Effector memory CD4-positive, alpha-beta T cell (primary cell): ENCODE measurements around the gene RAX.
"Not testable (repeated sequence)": the region's sequence is repeated elsewhere in the genome, so short reads cannot be mapped to it uniquely, and the experiment has no call there.

ENCODE experiments used
- DNase-seq, 3 donors: peaks; one replicate each; pipeline ENCODE4 v3.0.0-alpha.2; 2020
- H3K27ac ChIP-seq: 2 replicates; pipeline ENCODE4 v1.7.0; 2013; ENCODE audit warnings: mild to moderate bottlenecking, low read length, moderate library complexity; ENCODE audit not compliant: insufficient read depth, poor library complexity, severe bottlenecking
- H3K27me3 ChIP-seq: replicated peaks from 2 replicates; pipeline ENCODE4 v1.7.0; 2013; ENCODE audit warnings: mild to moderate bottlenecking, low read length; ENCODE audit not compliant: insufficient read depth, control insufficient read depth, poor library complexity, severe bottlenecking
- H3K36me3 ChIP-seq: 2 replicates; pipeline ENCODE4 v1.7.0; 2013; ENCODE audit warnings: mild to moderate bottlenecking, low read length, moderate library complexity; ENCODE audit not compliant: control insufficient read depth, insufficient read depth
- H3K4me1 ChIP-seq: 2 replicates; pipeline ENCODE4 v1.7.0; 2013; ENCODE audit warnings: low read length, mild to moderate bottlenecking; ENCODE audit not compliant: control insufficient read depth, insufficient read depth, poor library complexity, severe bottlenecking
- H3K4me3 ChIP-seq: 2 replicates; pipeline ENCODE4 v1.7.0; 2013; ENCODE audit warnings: low read length, low read depth, mild to moderate bottlenecking; ENCODE audit not compliant: insufficient read depth, poor library complexity, severe bottlenecking
- H3K9me3 ChIP-seq: 2 replicates; pipeline ENCODE4 v1.7.0; 2013; ENCODE audit warnings: mild to moderate bottlenecking, low read length, moderate library complexity; ENCODE audit not compliant: control insufficient read depth

Gene RAX

GRCh38 chr18:59255491-59255890 lies 17.8 kb downstream of the RAX start:
- H3K4me1 ChIP-seq, H3K27me3 ChIP-seq, H3K36me3 ChIP-seq, H3K4me3 ChIP-seq, H3K27ac ChIP-seq, DNase-seq, H3K9me3 ChIP-seq: not testable (repeated sequence)

DNA sequence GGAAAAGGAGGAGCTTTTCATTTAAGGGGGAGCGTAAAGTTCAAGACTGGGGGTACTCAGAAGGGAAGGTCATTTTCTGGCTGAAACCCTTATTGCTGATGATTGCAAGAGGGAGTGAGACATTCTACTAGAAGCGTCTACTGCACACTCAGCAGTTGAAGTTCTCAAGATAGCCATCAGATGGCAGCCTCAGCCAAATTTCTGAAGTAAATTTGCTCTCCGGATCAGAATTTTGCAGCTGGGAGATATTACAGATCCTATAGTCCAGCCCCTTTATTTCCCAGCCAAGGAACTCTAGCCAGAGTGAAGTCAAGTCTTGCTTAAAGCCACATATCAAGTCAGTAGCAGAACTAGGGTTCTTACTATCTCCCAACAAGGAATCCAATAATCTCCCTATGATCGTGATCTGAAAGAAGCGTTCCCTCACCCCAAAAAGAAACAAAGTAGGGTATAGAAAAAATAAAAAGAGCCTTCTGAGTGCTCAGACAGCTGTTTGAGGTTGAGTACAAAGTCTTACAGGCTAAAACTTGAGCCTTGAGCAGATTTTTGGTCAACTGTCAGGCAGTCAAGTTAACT lies 24.0 kb downstream of the RAX start:
- no peak overlapping the region for H3K27ac ChIP-seq
- no peak for DNase-seq
- H3K4me1 ChIP-seq = no peaks in the 10 kb centered on the region
- H3K9me3 ChIP-seq = no peaks in the 10 kb centered on the region
- no peak overlapping the region for H3K4me3 ChIP-seq
- H3K27me3 ChIP-seq = peaks cover 3% of the 10 kb centered on the region
- H3K36me3 ChIP-seq = no peaks in the 10 kb centered on the region

DNA sequence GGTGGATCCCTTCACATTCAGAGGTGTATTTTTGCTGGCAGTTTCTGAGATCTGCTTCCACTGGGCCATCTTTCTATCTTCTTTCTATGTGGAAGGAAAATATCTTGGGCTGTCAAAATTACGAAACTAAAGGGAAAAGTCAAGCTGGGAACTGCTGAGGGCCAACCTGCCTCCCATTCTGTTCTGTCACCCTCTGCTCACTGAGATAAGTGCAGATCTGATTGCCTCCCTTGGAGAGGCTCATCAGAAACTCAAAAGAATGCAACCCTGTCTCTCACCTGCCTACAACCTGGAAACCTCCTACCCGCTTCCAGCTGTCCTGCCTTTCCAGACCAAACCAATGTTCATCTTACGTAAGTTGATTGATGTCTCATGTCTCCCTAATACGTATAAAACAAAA lies 26.5 kb downstream of the RAX start:
- Histone ChIP-seq H3K27me3 (peaks cover 3% of the 10 kb centered on the region), H3K4me1 (no peaks in the 10 kb centered on the region)
- DNase-seq = no peak

DNA sequence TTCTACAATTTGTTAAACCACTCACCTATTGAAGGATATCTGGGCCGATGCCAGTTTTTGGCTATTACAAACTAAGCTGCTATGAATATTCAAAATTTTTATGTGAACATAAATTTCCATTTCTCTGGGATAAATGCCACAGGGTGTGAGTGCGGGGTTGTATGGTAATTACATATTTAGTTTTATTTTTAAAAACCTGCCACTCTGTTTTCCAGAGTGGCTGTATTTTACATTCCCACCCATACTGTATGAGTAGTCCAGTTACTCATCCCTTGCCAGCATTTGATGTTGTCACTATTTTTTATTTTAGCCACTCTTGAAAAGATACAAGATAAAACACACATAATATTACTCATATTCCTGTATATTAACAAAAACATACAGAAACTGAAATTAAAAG lies 30.3 kb downstream of the RAX start:
- no peak for DNase-seq
- no peaks in the 10 kb centered on the region for H3K36me3 ChIP-seq
- H3K27me3 ChIP-seq = no peaks in the 10 kb centered on the region
- no peak overlapping the region for H3K4me3 ChIP-seq
- H3K9me3 ChIP-seq = no peaks in the 10 kb centered on the region
- H3K27ac ChIP-seq = no peak overlapping the region
- no peaks in the 10 kb centered on the region for H3K4me1 ChIP-seq

More for the DNA sequence above, 26.5 kb downstream of the RAX start:
- Histone ChIP-seq H3K27ac (no peak overlapping the region), H3K36me3 (no peaks in the 10 kb centered on the region), H3K9me3 (no peaks in the 10 kb centered on the region), H3K4me3 (no peak overlapping the region)

DNA sequence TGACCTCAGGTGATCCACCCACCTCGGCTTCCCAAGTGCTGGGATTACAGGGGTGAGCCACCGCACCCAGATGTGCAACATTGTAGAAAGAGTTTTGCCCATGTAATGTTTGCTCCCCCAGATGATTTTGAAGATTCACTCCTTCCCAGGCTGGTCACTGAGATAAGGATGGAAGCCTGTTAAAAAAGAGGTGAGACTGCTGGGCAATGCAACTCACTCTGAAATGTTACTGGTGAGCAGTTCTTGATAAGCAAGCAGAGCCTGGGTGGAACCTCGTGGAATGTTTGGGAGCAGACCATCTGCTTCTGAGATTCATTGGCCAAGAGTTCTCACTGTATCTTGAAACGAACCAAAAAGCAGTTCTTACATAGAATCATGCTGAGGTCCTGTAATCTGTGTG lies 33.6 kb downstream of the RAX start:
- DNase-seq = no peak
- H3K4me3 ChIP-seq = no peak overlapping the region
- H3K27me3 ChIP-seq = no peaks in the 10 kb centered on the region
- H3K9me3 ChIP-seq = no peaks in the 10 kb centered on the region
- no peaks in the 10 kb centered on the region for H3K4me1 ChIP-seq
- H3K36me3 ChIP-seq = no peaks in the 10 kb centered on the region
- H3K27ac ChIP-seq = no peak overlapping the region

GRCh38 chr18:59238385-59238784 lies 34.9 kb downstream of the RAX start:
- Histone ChIP-seq H3K27ac (no peak overlapping the region), H3K36me3 (no peaks in the 10 kb centered on the region)
- DNase-seq = no peak

DNA sequence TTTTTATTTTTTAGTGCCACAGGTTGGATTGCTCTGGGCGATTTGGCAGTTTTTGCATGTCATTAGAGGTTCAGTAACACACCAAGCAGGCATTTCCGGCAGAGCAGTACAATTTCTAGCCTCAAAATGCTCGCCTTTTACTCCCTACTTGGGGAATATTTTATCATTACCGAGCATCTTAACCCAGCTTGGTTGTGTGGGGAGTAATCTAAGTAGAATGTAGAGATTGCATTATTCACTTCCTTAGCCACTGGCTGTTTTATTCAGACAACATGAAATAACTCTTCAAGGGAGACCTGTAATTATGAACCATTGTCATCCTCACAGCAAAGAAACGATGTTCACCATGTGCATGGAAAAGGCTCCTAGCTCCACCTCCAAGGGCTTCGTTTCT lies 40.2 kb downstream of the RAX start:
- no peak overlapping the region for H3K4me3 ChIP-seq

More at GRCh38 chr18:59238385-59238784, 34.9 kb downstream of the RAX start:
- no peak overlapping the region for H3K4me3 ChIP-seq
- no peaks in the 10 kb centered on the region for H3K4me1 ChIP-seq
- H3K27me3 ChIP-seq = no peaks in the 10 kb centered on the region
- H3K9me3 ChIP-seq = no peaks in the 10 kb centered on the region

DNA sequence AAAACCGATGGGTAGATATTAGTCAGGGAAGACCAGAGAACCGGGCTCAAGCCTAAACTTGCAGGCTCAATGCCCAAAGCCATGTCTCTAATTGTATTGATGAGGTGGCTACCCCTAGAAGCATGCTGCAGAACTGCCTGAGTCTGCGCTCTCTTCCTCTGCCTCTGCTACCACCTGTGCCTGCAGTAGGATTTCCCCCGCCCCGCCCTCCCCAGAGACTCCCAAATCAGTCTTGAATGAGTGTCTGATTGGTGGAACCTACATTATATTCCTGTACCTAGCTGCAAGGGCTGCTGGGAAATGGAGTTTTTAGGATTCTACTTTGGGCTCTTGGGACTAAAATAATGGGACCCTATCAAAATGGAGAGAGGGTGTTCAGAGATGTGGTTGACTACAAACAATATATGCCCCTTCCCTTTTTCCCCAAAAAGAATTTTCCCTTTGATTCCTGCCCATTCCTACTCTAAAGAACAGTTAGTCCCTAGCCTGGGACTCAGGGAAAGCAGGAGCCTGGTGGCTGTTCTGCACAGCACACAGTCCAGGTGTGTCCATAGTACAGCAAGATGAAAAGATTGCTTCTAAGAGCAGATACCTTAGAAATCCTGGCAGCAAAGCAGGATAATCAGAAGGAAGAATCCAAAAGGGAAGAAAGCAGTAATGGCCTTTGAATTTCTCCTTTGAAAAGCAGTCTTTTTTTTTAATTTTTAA lies 40.8 kb downstream of the RAX start:
- DNase-seq = no peak
- Histone ChIP-seq H3K4me1 (no peaks in the 10 kb centered on the region), H3K9me3 (no peaks in the 10 kb centered on the region), H3K27ac (no peak overlapping the region), H3K27me3 (peaks cover 5% of the 10 kb centered on the region), H3K4me3 (no peak overlapping the region), H3K36me3 (no peaks in the 10 kb centered on the region)

More for the DNA sequence above, 40.2 kb downstream of the RAX start:
- H3K36me3 ChIP-seq = no peaks in the 10 kb centered on the region
- H3K9me3 ChIP-seq = no peaks in the 10 kb centered on the region
- DNase-seq = no peak
- peaks cover 5% of the 10 kb centered on the region for H3K27me3 ChIP-seq
- H3K27ac ChIP-seq = no peak overlapping the region
- H3K4me1 ChIP-seq = no peaks in the 10 kb centered on the region

DNA sequence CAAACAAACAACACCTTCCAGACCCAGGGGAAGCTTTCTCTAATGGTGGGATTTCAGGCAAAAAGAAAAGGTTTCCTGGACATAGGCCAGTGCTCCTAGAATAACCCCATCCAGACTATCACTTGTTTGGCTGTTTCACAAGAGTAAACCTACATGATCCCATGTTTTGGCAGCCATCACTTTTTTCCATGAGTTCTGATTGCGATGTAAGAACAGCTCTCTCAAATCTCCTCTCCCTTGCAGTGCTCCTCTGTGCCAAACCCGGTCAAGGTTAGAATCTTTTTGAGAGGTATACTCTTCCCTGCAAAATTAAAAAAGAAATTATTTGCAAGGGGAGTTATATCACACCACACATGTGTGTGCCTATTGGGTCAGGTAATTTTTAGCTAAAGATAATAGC lies 41.4 kb downstream of the RAX start:
- Histone ChIP-seq H3K4me1 (no peaks in the 10 kb centered on the region), H3K36me3 (no peaks in the 10 kb centered on the region), H3K27me3 (peaks cover 5% of the 10 kb centered on the region), H3K27ac (no peak overlapping the region), H3K9me3 (no peaks in the 10 kb centered on the region), H3K4me3 (no peak overlapping the region)
- DNase-seq = no peak

DNA sequence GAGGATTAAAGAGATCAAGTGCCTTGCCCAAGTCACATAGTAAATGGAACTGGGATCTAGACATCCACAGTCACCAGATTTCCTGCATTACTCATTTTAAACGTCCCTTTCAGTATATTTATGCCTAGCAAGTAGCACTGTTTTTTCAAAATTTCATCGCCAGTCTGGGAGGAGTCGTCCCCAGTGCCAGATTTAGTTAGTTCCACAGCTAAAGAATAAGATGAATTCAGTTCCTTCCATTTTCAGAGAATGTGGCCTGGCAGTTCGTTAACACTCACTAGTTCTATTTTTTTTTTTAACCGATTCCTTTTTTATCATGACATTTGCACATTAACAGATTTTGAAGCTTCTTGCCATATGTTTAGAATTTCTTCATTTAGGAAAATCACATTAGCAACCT lies 42.1 kb downstream of the RAX start:
- no peaks in the 10 kb centered on the region for H3K4me1 ChIP-seq
- DNase-seq = no peak
- H3K4me3 ChIP-seq = no peak overlapping the region
- H3K9me3 ChIP-seq = no peaks in the 10 kb centered on the region
- H3K27ac ChIP-seq = no peak overlapping the region
- no peaks in the 10 kb centered on the region for H3K36me3 ChIP-seq
- peaks cover 5% of the 10 kb centered on the region for H3K27me3 ChIP-seq
